Gastroesophageal sphincter (tissue), 4 donors: ENCODE results near the gene C8A. TPM values are rescaled to one million over a fixed set of nuclear protein-coding genes. Genes with fewer than 3 reads are reported as not detected.

Experiments
- ATAC-seq: fragments of 150-250 bp; one replicate; pipeline ENCODE4 v1.9.1; 2016; ENCODE audit warnings: mild to moderate bottlenecking, moderate library complexity
- H3K27ac ChIP-seq, 4 donors: fragments of 200-600 bp; sonication (generic) in 3 of 4; 1 replicate in 3 of 4; 2 replicates in 1 of 4; pipeline ENCODE4 v1.5.1; 2016 to 2019
- H3K27me3 ChIP-seq: fragments of 200-600 bp; sonication (generic); one replicate; pipeline ENCODE4 v1.5.1; 2019
- H3K36me3 ChIP-seq, 2 donors: fragments of 200-600 bp; sonication (generic); one replicate each; pipeline ENCODE4 v1.5.1; 2019; ENCODE audit warnings: control low read depth in 1 of 2
- H3K4me1 ChIP-seq, 3 donors: fragments of 200-600 bp; sonication (generic); 1 replicate in 2 of 3; 2 replicates in 1 of 3; pipeline ENCODE4 v1.5.1; 2016 to 2019; ENCODE audit warnings: control low read depth in 2 of 3
- H3K4me3 ChIP-seq, 2 donors: fragments of 200-600 bp; sonication (generic); one replicate each; pipeline ENCODE4 v1.5.1; 2019; ENCODE audit warnings: mild to moderate bottlenecking in 1 of 2, moderate library complexity in 1 of 2
- H3K9me3 ChIP-seq, 3 donors: fragments of 200-600 bp; sonication (generic); one replicate each; pipeline ENCODE4 v1.5.1; 2017 to 2019; ENCODE audit warnings: control low read depth in 2 of 3
- EP300 ChIP-seq: sonication (generic); formaldehyde crosslinking; IDR thresholded peaks from one replicate; pipeline ENCODE4 v1.6.1; 2017; ENCODE audit warnings: antibody characterized with exemption, mild to moderate bottlenecking
- POLR2A ChIP-seq, 2 donors: fragments of 450-650 bp; IDR thresholded peaks; one replicate each; pipeline ENCODE4 v1.6.1; 2017; ENCODE audit warnings: antibody characterized with exemption in 2 of 2, mild to moderate bottlenecking in 2 of 2, moderate library complexity in 1 of 2
- POLR2AphosphoS5 ChIP-seq: sonication (generic); formaldehyde crosslinking; IDR thresholded peaks from one replicate; pipeline ENCODE4 v1.6.1; 2017; ENCODE audit warnings: antibody characterized with exemption
- WGBS, 2 donors: methylation state at CpG; one replicate each; pipeline ENCODE4 v1.1.5; 2018; ENCODE audit warnings: low coverage in 1 of 2; 5-methylcytosine and 5-hydroxymethylcytosine counted together
- total RNA-seq, 4 donors: library from RNA; depleted of rRNA; stranded (reverse); fragments of >200 nt; gene quantifications; one replicate each; pipeline ENCODE4 v1.1.0, GENCODE V29; 2016
- TF ChIP-seq, protein P1 (sequence below), 4 experiments: fragments of 200-600 bp in 2 of 4; fragments of 450-650 bp in 2 of 4; sonication (generic) in 1 of 4; IDR thresholded peaks; one replicate each; pipeline ENCODE4 v1.5.1; 2017 to 2019; ENCODE audit warnings: antibody characterized with exemption in 4 of 4, mild to moderate bottlenecking in 2 of 4, moderate library complexity in 2 of 4

C8A gene
- total RNA-seq, 4 donors from 2014 or later = not detected

GRCh38 chr1:56835657-56836056 lies 18.9 kb upstream of the C8A start:
- Histone ChIP-seq H3K36me3 (no peaks in the 10 kb centered on the region), H3K4me3 (no peak overlapping the region), H3K27ac (no peak overlapping the region), H3K27me3 (no peaks in the 10 kb centered on the region), H3K4me1 (peaks cover 0 to 16% (median 0%) of the 10 kb centered on the region in 3 donors), H3K9me3 (no peaks in the 10 kb centered on the region)
- TF ChIP-seq POLR2A (IDR thresholded peaks at IDR 0.05) (no peak), POLR2AphosphoS5 (no peak), EP300 (no peak)
- TF ChIP-seq, protein P1, sequence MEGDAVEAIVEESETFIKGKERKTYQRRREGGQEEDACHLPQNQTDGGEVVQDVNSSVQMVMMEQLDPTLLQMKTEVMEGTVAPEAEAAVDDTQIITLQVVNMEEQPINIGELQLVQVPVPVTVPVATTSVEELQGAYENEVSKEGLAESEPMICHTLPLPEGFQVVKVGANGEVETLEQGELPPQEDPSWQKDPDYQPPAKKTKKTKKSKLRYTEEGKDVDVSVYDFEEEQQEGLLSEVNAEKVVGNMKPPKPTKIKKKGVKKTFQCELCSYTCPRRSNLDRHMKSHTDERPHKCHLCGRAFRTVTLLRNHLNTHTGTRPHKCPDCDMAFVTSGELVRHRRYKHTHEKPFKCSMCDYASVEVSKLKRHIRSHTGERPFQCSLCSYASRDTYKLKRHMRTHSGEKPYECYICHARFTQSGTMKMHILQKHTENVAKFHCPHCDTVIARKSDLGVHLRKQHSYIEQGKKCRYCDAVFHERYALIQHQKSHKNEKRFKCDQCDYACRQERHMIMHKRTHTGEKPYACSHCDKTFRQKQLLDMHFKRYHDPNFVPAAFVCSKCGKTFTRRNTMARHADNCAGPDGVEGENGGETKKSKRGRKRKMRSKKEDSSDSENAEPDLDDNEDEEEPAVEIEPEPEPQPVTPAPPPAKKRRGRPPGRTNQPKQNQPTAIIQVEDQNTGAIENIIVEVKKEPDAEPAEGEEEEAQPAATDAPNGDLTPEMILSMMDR (IDR thresholded peaks at IDR 0.05) = no peak
- WGBS, 2 donors = 95 to 97% methylated on average over 4 to 5 of the region's 5 CpGs
- no peak for ATAC-seq

DNA sequence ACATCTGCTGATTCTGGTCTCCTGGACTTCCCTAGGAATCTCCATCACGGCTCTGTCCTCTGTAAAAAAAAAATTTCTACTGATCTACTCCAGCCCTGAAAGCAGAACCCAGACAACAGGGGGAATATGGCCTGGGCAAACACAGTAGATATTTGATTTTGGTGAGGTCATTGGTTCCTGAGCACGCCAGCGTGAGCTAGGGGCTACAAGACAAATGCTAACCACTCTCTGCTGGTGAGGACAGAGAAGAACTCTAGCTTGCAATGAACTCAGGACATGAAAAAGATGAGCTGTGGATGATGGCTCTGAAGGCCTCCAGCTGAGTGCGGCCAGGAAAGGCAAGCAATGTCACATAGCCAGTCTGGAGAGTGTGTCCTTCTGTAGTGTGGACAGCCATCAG lies 18.2 kb upstream of the C8A start:
- 73 to 80% methylated on average over 2 to 3 of the region's 4 CpGs for WGBS, 2 donors

DNA sequence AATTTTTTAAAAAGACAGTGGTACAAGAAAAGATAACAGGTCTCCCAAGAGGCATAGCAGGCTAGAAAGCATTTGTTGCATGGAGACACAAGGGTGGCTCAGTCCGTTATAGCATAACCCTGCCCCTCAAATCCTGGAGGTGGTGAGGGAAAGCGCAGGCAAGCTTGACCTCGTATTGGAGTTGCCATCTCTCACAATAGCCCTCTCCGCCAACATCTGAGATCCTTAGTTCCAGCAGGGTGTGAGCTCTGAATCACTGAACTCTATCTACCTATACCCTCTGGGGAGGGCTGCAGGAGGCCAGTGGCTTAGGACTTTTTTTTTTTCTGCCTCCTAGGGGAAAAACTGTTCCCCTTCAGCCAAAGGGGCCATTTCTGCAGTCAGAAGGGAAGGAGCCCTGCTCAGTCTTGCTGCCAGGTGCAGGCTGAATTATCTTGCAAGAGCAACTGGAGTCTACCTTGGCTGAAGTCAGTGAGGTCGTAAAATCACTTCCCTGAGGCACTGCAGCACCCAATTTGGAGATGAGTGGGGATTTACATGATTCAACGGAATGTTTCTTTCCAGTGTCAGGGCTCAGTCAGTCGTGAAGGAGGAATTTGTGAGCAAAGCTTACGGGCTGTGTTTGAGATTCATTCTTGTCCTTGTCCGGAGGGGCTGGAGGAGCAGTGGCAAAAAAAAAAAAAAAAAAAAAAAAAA lies 17.2 kb upstream of the C8A start:
- Histone ChIP-seq H3K4me3 (no peak overlapping the region), H3K36me3 (no peaks in the 10 kb centered on the region), H3K4me1 (peaks cover 0 to 8% (median 0%) of the 10 kb centered on the region in 3 donors), H3K27me3 (no peaks in the 10 kb centered on the region), H3K9me3 (no peaks in the 10 kb centered on the region), H3K27ac (no peak overlapping the region)
- TF ChIP-seq, protein P1 (IDR thresholded peaks at IDR 0.05) = no peak
- TF ChIP-seq POLR2AphosphoS5 (no peak), POLR2A (IDR thresholded peaks at IDR 0.05) (no peak), EP300 (no peak)
- 50 to 61% methylated on average over 2 to 9 of the region's 9 CpGs for WGBS, 2 donors
- ATAC-seq = no peak

More for the DNA sequence above, 18.2 kb upstream of the C8A start:
- Histone ChIP-seq H3K27me3 (no peaks in the 10 kb centered on the region), H3K36me3 (no peaks in the 10 kb centered on the region), H3K9me3 (no peaks in the 10 kb centered on the region), H3K27ac (no peak overlapping the region), H3K4me1 (peaks cover 0 to 16% (median 0%) of the 10 kb centered on the region in 3 donors), H3K4me3 (no peak overlapping the region)
- no peak for ATAC-seq
- TF ChIP-seq EP300 (no peak), POLR2AphosphoS5 (no peak), POLR2A (IDR thresholded peaks at IDR 0.05) (no peak)
- TF ChIP-seq, protein P1 (IDR thresholded peaks at IDR 0.05) = no peak

- no peaks in the 10 kb centered on the region for H3K9me3 ChIP-seq
- H3K27me3 ChIP-seq = no peaks in the 10 kb centered on the region
- no peak for ATAC-seq
- TF ChIP-seq, protein P1 (IDR thresholded peaks at IDR 0.05) = no peak
- TF ChIP-seq EP300 (no peak), POLR2A (IDR thresholded peaks at IDR 0.05) (no peak), POLR2AphosphoS5 (no peak)
- H3K27ac ChIP-seq = no peak overlapping the region
- no peaks in the 10 kb centered on the region for H3K4me1 ChIP-seq
- 89% methylated on average over 2 of the region's 3 CpGs; no CpG with 5 or more reads in 1 of the 2 donors for WGBS, 2 donors
- no peaks in the 10 kb centered on the region for H3K36me3 ChIP-seq
- H3K4me3 ChIP-seq = no peak overlapping the region
Measured at GRCh38 chr1:56838759-56839158, 15.8 kb upstream of the C8A start.

- Histone ChIP-seq H3K27ac (no peak overlapping the region), H3K4me3 (no peak overlapping the region), H3K4me1 (no peaks in the 10 kb centered on the region), H3K9me3 (no peaks in the 10 kb centered on the region), H3K27me3 (peaks cover 5% of the 10 kb centered on the region), H3K36me3 (no peaks in the 10 kb centered on the region)
- WGBS, 2 donors = 73 to 88% methylated on average over 3 of the region's 3 CpGs
- no peak for ATAC-seq
- TF ChIP-seq, protein P1 (IDR thresholded peaks at IDR 0.05) = no peak
- no peak for TF ChIP-seq POLR2A (IDR thresholded peaks at IDR 0.05)
- no peak for TF ChIP-seq EP300
- no peak for TF ChIP-seq POLR2AphosphoS5
Measured at GRCh38 chr1:56843544-56843943, 11.1 kb upstream of the C8A start.
